GM21576 (cell line): Measurements from ENCODE around the gene FUT8.

Source experiments
- ATAC-seq: cut with Tn5 transposase; IDR thresholded peaks from one replicate; pipeline ENCODE4 v1.9.1; 2021; ENCODE audit warnings: mild to moderate bottlenecking, moderate library complexity; ENCODE audit not compliant: unreplicated experiment

Gene FUT8

DNA sequence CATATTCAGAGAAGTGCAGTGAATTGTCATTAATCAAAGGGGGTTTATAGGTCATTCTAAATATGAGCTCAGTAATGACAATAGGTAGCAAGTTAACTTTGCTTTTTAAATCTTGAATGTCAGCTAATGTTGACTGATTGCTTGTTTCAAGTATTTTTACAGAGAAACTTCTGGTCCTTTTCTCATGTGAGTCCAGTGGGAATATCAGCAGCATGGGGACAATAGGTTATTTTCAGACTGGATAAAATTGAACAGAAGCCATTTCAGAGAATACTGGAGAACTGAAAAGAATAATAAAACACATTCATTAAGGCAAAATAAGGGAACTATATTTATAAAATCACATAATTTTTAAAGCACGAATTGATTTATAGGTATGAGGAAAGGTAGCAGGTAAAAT, 78.7 kb downstream of the FUT8 start:
- ATAC-seq, result no peak

- no peak for ATAC-seq
Observed at GRCh38 chr14:65492266-65492665, 79.7 kb downstream of the FUT8 start.

DNA sequence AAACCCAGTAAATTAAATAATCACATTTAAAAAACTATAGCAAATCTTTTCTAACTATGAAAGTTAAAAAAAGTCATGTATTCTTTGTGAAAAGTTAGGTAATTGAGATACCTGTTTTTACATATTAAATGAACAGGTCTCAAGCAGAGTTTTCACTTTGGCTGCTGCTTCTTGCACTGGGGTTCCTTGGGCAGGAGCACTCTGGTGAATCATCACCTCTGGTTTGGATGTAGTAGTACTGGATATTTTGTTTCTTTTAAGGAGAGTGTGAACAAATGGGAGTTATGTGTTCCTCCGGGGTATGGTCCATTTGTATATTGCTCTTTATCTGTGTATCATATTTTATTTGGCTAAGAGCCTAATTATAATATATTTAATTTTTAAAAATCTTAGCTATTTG, 82.7 kb downstream of the FUT8 start:
- no peak for ATAC-seq

DNA sequence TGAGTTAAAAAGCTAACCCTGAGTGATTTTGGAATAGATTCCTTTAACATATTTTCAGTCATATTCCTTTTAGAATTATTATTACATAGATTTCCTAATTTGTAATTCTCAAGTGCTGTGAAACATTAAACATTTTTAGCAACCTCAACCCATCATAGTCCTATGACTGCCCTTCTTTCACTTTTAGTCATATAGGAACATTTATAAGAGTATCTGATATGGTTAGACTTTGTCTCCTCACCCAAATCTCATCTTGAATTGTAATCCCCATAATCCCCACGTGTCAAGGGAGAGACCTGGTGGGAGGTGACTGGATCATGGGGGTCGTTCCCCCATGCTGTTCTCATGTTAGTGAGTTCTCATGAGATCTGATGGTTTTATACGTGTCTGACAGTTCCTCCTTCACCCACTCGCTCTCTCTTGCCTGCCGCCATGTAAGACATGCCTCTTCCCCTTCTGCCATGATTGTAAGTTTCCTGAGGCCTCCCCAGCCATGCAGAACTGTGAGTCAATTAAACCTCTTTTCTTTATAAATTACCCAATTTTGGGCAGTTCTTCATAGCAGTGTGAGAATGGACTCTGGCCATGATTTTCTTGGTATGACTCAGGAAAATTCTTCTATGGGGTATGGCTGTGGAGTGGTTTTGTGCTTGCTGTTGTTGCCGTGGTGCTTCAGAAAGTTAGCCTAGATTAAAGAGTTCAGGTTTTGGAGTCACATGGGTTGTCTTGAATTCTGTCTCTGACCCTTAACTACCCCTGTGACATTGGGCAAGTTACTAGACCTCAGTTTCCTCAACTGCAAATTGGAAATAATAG, 83.9 kb downstream of the FUT8 start:
- no peak for ATAC-seq

DNA sequence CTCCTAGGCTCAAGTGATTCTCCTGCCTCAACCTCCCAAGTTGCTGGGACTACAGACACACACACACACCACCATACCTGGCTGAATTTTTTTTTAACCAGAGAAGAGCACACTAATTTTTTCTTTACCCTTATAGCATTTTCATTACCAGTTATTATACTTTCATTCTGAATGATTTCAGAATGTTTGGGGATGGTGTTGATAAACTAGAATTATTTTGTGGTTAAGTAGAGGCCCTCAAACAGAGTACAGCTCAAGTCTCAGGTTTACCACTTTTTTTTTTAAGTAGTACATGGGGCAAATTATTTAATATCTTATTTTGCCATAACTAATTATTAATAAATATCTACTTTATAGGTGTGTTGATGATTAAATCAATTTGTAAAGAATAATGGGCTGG, 86.6 kb downstream of the FUT8 start:
- no peak for ATAC-seq

DNA sequence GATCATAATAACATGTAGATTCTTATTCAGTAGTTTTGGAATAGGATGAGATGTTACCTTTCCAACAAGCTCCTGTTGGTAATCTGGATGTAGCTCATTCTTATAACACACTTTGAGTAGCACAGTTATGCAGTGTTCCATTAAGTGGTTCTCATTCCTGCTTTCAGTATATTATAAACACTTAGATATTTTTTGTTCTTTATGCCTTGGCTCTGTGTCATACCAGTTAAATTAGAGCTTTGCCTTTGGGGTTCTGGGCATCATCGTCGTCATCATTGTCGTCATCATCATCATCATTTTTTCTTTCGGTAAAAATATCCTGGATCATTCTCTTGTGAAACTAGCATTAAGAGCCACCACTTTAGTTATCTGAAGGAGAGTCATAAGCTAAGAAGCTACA, 87.5 kb downstream of the FUT8 start:
- ATAC-seq, result no peak

DNA sequence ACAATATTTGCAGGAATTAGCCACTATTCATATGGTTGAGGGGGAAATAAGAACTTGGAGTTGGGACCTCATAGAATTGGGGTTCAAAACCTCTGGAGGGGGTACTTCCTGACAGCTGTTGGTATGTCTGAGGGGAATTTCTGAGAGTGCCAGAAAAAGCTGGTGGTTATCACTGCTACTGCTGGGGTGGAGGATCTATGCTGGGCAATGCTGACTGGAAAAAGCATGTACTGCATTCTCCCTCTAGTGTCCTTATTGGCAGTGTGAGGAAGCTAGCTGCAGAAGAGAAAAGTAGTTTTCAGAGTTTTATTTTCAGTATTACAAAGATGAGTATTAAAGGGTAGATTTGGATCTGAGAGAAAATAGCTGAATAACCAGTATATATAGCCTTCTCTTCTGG, 88.8 kb downstream of the FUT8 start:
- no peak for ATAC-seq

- ATAC-seq, result no peak
Observed at GRCh38 chr14:65502676-65503124, 90.2 kb downstream of the FUT8 start.

DNA sequence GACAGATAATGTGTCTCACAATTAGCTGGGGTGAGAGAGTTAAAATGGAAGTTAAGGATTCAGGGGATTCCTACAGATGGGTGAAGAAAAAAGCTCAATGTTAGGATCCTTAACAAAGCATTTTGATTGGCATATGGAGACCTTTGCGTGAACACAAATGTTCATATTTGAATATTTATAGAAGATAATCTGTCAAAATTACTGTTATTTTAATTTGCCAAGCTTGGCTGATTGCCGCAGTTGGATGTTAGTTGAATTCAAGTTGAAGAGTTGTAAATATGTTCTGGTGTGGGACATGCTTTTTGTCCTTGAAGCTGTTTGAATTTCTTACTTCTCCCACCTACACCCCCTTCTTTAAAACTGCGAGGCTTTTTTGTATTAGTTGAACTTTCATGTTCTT, 91.2 kb downstream of the FUT8 start:
- no peak for ATAC-seq

DNA sequence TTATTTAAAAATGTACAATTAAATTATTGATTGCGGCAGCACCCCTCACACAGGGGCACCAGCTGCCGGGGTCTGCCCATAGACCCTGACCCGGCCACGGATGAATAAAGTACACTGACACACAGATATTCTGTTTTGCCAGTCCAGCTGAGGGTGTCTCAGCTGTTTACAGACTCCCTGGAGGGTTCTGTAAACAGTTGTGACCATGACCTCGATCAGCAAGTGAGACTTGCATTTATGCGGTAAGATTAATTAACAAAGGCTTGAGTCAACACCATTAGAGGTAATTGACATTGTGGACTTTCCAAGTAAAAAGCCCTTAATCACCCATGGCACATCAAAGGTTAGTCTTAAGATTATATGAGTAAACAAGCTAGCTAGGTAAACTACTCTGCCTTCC, 94.3 kb downstream of the FUT8 start:
- no peak for ATAC-seq

GRCh38 chr14:65509842-65510241, 97.3 kb downstream of the FUT8 start:
- no peak for ATAC-seq

- no peak for ATAC-seq
Observed at GRCh38 chr14:65513671-65514070, 101.1 kb downstream of the FUT8 start.

DNA sequence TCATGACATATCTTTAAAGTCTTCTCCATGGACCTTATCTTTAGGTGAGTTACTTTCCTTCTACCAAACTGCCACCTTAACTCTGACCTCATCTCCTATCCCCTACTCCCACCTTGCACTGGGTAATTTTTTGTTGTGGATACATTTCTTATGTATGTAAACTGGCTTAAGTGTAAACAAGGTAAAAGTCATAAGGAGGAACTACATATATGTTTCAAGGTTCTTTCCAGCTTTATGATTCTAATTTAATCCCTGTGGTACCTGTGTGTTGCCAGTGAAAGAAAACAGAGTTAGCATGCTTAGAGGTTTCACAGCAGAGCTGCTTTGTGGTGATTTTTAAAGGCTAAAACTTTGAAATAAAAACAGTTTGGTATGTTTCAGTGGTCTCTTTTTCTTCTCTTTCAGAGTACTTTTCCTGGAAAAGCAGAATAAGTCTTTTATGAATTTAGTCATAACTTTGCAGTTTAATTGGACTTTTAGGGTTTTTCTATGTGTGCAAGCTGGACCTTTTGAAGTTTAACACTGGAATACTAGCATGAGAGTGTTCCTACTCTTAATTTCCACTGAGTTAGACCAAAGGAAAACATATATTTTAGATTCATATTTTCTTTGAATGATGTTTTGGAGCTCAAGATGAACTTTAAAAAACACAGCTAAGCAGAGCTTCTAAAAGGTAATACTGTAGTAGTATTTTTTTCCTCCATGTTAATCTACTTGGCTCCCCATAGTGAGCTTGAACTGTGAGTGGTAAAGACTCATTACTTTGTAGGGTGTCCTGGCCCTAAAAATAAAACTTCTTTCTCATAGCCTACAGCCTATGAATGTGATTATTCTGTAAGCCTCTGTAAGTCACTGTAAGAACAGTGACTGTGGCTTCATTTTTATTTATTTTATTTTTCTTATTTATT, 105.4 kb downstream of the FUT8 start:
- no peak for ATAC-seq

- no peak for ATAC-seq
Observed at GRCh38 chr14:65528069-65528468, 115.5 kb downstream of the FUT8 start.

DNA sequence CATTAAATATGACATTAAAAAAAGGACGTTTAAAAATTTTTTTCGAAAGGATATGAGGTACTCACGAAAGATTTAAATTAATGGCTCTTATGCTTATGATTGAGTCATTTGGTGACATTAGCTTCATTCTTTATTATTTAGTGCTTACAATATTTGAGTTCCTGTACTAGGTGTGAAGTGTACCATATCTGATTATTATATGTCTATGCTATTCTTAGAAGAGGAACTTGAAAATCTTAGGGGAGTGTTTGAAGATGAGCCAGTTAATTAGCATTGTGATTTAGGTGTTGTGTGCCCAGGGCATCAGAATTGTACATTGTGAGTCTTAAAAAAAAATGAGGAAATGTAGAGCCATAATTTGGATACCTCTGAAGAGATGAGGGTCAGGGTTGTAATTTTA, 118.6 kb downstream of the FUT8 start:
- no peak for ATAC-seq

- no peak for ATAC-seq
Observed at GRCh38 chr14:65533736-65534404, 121.3 kb downstream of the FUT8 start.

DNA sequence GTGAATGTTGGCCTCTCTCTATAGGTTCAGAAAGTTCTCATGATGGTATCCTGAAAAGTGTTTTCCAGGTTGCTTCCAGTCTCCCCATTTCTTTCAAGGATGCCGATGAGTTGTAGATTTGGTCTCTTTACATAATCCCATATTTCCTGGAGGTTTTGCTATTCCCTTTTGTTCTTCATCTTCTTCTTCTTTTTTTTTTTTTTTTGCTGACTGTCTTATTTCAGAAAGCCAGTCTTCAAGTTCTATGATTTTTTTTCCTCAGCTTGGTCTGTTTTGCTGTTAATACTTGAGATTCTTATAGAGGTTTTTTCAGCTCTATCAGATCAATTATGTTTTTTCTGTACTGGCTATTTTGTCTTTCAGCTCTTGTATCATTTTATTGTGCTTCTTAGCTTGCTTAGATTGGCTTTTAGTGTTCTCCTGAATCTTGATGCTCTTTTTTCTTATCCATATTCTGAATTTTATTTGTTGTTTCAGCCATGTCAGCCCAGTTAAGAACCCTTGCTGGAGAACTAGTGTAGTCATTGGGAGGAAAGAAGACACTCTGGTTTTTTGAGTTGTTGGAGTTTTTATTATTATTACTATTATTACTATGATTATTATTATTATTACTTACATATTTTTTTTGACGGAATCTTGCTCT, 124.4 kb downstream of the FUT8 start:
- no peak for ATAC-seq

GRCh38 chr14:65548878-65549277, 136.3 kb downstream of the FUT8 start:
- no peak for ATAC-seq

DNA sequence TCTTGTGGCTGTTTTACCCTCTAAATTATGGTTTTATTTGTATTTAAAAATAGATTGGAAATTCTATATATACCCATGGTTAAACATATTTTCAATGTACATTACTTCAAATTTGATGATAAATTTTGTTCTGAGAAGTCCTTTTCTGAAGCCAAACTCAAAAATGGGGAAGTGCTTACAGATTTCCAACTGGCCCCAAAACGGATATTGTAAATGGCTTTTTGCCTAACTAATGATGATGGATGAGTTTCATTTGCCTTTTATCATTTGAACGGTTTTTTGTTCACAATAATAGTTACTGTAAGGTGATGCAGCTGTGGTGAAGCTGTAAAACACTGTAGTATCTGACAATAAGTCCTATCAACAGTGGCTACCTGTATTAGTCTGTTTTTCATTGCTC, 136.9 kb downstream of the FUT8 start:
- no peak for ATAC-seq

GRCh38 chr14:65550779-65551643, 138.5 kb downstream of the FUT8 start:
- no peak for ATAC-seq
